ENCODE data around the gene TIAM2.

DNA sequence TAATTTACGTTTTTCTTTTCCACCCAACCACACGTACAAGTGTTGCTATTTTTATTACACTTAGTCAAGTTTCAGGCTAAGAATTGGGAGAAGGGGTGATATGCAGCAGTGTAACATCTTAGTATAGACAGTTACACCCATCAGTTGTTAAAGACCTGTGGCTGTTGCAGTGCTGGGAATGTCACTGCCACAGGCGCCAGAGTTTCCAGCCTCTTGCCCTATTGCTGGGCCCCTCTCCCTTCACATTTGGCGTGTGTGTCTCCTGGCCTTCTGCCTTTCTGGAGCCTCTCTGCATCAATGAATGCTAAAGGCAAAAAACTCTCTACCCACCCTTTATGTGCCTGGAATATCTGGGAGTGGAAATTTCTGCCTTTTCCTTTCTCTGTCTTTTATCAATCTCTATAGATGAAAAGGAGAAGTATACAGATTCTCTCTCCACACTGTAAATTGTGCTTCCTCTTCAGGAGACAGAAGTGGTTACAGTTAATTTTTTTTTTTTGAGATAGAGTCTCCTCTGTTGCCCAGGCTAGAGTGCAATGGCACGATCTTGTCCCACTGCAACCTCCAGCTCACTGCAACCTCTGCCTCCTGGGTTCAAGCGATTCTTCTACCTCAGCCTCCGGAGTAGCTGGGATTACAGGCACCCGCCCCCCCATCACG, 73.0 kb downstream of the TIAM2 start:
- no peak for TF ChIP-seq TAF1 (IDR thresholded peaks at IDR 0.05; ENCODE audit: borderline replicate concordance, low read depth, low read length)
- TF ChIP-seq POLR2A (IDR thresholded peaks at IDR 0.05; ENCODE audit: low read depth, low read length) = no peak

Data from GM12892 (cell line).